ENCODE data around the gene AIF1.

The AIF1 gene

DNA sequence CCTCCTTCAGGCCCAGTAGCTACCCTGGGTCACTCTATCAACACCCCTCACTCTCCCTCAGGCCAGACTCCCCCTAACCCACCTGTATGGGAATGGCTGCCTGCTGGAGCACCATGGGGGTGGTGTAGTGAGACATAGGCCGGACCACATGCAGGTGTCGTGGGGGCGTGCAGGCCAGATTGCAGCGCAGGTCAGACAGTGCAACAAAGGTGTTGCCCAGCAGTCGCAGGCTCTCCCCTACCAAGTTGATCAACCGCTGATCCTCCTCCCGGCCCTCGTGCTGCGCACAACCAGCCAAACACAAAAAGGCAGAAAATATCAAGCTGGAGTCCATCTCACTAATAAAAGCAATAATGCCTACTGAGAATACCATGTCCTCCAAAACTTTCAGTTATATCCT lies 30.3 kb downstream of the AIF1 start:
- no peak for DNase-seq

DNA sequence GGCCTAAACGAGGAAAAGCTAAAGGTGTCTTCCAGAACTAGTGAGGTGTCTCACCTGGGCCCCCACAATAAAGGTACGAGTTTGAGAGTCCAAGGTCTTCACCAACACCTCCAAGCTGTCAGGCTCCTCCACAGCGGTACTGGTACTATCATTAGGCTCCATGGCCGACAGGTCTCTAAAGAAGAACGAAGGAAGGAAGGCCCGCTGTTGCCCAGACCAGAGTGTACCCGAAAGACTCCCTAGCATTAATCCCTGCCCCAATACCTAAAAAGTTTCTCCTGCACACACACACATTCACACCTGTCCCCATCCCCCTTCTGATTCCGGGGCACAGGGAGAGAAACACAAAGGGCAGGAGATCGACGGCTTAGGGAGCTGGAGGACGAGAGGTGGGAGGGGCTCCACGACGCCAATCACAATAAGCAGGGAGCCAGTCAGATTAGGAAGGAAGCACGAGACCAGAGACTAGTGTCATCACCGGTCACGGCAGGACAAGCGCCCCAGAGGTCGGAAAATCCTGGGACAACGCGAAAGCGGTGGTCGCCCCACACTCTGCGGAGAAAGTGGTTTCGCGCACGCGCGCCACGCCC lies 36.7 kb downstream of the AIF1 start:
- DNase-seq: no peak

DNA sequence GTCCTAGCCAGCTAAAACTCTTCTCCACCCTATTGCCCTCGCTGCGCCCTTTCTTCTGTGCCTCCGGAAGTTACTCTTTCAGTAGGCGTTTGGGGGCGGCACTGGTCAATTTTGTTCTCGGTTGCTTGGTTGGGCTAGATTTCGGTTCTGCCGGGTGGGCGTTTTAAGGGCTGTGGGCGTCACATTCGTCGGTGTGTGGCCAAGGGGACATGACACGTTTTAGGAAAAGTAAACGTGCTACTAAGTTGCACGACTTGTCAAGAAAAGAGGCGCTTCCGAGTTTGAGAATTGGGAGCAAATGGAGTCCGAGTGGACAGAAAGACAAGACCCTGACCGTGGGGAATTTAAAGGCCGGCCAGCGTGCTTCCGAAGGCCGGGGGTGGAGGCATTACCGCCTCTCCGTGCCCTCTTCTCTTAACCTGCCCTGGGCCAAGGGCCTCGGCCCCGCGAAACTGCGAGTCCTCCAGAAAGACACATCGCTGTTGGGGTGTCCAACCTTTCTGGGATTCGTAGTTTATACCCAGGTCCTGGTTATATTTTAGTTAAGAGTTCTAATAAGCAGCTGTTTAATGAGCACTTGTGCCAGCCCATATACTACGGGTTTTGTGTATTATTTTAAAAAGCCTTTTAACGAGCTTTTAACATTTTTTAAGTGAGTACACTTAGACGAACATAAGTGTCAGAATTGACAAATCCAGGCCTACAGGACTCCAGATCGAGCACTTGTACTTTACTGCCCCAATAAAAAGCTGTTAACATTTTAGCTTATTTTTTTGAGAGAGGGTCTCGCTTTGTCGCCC lies 38.1 kb downstream of the AIF1 start:
- no peak for DNase-seq

DNA sequence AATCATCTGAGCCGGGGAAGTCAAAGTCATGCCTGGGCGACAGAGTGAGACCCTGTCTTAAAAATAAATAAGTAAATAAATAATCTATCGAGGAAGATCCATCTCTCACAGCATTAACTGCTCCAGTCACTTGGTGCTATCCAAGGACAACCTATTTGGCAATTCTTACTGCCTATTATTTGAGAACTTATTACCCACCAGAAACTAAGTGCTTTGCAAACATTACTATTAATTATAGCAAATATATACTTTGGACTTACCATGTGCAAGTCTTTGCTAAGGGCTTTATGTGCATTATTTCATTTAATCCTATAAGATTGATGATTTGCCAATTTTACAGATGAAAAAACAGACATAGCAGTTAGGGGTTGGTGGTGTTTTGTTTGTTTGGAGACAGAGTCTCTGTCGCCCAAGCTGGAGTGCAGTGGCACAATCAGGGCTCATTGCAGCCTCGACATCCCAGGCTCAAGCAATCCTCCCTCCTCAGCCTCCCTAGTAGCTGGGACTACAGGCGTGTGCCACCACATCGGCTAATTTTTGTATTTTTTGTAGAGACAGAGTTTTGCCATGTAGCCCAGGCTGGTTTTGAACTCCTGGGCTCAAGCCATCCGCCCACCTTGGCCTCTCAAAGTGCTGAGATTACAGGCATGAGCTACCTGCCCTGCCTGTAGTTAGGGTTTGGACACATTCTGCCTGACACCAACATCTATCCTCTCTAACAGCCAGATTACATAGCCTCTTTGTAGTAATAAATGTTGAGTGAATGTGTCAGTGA lies 39.7 kb downstream of the AIF1 start:
- no peak for DNase-seq

DNA sequence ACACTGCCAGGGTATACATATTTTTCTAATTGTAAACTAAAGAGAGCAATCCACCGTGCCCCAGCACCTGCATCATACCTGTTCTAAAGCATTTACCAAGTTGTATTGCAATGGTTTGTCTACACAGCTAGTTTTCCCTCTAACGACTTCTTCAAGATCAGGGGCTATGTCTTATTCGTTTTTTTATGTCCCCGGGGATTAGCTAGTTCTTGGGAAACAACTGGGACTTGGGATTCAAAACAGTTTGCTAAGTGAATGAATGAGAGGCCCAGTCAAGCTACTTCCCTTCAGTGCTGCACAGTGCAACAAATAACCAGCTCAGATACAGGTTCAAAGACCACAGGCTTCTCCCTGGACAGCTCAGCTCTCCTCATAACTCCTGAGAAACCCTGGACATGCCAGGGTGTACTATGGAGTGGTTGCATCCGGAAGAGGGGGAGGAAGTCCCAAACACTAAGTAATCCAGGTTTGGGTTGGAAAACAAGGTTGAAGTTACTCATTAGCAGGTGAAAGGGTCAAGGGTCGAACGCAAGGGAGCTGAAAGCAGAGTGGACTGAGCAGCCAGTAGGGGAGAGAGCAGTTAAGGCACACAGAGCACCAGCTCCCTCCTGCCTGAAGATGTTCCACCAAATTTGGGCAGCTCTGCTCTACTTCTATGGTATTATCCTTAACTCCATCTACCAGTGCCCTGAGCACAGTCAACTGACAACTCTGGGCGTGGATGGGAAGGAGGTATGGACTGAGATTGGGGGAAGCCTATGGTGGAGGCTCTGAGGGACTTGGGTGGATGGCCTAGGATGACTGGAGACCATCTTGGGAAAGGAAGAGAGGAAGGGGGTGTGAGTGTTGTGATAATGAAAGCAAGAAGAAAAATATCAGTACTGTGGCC lies 40.6 kb downstream of the AIF1 start, which contains the start of gene APOM:
Gene APOM (plus strand): TSS at position 546 of the 889 bp plus-strand sequence. CDS start 73 bp downstream, at position 619.
- DNase-seq: no peak

DNA sequence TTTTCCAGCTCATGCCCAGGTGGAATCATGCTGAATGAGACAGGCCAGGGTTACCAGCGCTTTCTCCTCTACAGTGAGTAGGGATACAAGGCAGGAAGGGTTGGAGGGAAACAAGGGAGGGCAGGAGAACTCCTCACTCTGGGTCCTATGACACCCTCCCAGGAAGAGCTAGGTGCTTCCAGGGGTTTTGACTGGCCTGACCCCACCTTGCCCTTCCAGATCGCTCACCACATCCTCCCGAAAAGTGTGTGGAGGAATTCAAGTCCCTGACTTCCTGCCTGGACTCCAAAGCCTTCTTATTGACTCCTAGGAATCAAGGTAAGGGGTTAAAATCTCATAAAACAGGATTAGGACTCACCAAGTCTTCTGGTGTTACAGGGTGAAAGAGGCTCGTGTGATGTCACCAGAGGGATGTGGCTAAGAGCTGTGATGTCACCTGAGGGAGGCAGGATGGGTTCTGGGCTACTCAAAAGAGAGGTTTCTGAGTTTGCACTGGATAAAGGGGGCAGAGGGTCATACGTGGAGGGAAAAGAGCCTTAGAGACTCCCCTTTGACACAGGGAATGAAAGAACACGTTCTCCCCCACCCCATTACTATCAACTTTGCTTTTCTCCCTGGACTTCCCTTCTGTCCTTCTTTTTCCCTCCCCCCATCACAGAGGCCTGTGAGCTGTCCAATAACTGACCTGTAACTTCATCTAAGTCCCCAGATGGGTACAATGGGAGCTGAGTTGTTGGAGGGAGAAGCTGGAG lies 42.5 kb downstream of the AIF1 start:
- peak; percentile 29 for DNase-seq

DNA sequence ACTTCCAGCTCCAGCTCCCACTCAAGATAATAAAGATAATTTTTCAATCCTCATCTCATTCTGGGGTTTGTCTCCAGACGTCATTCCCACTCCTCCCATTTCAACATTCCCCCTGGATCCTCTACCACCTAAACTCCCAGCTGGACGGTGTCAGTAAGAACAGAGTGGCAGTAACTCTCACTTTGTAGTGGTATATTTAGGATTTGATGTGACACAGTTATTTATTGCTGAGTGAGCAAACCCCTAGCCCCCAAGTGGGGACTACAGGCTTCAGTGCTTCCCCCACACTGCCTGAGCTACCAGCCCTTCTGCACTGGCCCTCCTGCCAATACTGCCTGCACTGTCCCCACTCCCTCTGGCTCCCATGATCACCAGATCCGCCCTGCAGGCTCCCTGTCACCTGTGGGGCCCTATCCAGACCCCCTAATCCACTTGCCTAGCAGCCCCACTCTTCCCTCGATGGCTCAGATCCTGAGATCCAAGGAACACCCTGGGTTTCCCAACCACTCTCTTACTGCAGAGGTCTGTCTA lies 43.2 kb downstream of the AIF1 start:
- no peak for DNase-seq

DNA sequence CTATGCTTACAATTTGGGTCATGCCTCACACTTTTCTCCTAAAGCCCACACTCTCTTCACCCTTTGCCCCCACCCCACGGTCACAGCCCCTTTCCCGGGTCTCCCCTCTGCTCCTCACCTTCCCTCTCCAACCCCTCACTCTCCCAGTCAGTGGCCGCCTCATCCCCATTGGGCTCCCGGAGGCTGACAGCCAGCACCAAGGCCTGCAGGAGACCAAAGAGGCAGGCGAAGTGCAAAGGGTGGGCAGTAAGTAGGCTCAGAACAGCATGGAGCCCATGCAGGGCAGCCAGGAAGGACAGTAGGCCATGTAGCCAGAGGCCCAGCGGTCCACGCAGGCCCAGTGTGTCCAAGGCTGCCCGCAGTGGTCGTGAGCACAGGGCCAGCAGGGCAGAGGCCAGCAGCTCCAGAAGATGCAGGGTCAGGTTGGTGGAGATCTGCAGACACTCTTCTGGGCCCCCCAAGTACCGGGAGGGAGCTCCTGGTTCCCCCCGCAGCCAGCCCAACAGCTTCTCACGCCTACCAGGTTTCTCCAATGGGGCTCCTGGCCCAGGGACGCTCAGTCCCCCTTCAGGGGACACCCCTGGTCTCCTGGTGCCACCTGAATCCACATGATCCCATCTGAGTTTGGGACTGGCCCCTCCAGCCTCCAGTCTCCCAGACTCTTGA lies 44.1 kb downstream of the AIF1 start:
- DNase-seq: no peak

DNA sequence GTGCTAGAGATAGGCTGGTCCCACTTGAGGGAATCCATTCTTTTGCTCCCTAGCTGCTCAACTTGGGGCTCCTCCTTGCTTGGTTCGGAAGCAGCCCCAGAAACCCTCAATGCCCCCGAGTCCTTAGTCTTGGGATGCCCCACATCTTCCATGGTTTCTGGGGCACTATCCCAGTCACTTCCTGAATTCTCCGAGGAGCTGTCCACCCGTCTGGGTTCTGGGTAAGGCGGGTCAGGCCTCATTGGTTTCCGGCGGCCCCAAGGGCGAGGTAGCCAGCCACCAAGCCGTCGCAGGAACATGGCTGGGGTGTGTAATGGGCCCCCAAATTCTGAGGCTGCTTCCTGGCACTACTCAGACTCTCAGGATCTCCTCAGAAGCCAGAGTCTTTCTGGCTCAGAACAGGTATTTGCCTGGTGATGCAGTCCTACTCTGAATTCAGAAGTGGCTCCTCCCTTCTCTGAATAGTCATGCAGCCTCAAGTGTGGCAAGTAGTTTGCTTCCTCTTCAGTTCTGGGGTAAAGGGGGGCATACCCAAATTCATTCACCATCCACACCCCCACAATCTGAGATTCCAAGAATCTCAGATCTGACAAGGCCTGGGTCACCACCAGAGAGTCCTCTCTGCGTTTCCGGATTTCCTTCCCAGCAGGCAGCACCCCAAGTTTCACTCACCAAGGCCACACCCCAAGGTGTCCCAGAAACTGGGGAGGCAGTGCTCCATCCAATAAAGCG lies 44.8 kb downstream of the AIF1 start:
- peak; percentile 34 for DNase-seq

DNA sequence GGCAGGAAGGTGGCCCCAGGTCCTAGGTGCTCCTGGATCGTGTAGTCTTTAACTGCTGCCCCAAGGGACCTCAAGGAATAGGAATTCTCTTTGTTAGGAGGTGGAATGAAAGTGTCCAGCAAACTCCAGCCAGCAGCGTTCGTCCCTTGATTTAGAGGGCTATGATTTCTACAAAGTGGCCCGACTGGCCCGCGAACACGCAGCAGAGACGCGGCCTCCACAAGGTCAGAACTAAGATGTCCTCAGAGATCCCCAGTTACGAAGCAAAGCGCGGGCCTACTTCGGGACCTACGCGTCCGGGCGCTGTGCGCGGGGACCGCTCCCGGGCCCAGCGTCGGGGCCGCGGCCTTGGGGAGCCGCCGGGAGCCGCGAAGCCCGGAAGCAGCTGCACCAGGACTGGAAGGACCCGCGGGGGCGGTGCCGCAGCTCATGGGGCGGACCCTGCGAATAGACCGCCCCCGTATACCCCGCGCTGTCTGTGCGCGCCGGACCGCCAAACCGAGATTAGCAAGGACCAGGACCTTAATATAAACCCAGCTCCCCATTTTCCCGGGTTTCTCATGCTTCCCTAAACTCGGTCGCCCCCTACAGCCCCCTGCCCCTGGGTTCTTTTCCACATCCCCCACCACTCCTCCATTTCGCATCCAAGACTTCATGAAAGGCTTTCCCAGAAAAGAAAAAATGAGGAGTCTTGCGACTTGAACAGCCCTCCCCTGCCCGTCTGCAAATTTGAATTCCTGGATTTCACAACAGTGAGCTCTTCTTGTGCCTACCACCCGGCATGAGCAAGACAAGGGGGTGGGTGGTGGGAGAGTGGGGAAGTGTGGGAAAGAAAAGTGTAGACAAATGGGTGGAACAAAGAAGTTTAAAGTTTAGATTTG lies 45.6 kb downstream of the AIF1 start, which contains the start of gene C6orf47:
Gene C6orf47 (minus strand): TSS at position 398 of the 881 bp plus-strand sequence. CDS start 831 bp downstream, outside the sequence.
- DNase-seq: peak; percentile 88

DNA sequence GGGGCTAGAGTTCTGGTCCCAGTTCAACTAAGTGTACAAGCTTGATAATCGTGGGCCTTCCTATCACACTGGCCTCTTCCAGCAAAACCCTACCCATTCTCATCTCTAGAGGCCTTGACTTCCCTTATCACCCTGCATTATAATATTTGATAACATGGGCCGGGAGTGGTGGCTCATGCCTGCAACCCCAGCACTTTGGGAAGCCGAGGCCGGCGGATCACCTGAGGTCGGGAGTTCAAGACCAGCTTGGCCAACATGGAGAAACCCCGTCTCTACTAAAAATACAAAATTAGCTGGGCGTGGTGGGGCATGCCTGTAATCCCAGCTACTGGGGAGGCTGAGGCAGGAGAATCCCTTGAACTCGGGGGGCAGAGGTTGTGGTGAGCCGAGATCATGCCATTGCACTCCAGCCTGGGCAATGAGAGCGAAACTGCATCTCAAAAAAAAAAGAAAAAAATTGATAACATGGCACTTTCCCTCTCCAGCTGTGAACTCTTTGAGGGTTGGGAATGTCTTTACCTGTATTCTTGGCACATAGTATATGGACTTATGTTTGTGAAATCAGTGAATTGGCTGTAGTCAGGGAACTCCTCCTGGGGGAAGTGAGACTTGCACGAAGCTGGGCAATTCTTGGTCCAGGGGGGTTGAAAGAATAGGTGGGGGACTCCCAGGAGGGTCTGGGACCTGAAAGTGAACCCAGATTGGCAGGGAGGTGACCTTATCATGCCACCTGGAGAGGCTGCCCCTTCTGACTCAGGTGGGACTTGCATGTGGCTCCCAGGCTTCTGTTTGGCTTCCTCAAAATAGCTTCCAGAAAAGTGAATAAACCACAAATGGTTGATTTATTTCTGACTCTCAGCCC lies 46.5 kb downstream of the AIF1 start:
- no peak for DNase-seq

DNA sequence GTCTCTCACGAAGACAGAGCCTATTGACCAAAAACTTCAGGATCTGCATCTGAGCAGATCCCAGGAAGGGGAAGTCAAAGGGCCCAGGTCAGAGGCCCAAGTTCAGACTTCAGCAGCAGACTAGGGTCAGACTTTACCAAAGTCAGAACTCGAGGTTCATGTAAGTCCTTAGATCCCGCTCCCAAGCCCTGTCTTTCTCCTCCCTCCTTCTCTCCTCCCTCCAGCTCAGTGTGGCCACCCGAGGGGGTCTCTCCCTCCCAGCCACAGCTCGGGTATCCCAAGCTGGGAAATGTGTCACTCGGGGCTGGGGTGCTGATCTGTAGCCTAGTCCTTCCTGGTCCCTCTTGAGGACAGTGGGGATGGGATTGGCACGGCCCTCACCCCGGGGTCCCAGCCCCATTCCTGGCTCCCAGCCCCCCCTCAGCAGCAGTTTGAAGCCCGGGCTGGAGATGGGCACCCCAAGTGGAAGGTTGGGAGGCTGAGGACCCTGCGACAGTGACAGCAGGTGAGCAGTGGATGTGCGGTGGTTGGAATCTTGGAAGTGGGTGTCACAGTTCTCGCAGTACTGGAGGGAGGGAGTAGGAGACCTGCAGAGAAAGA lies 47.2 kb downstream of the AIF1 start:
- DNase-seq: no peak

DNA sequence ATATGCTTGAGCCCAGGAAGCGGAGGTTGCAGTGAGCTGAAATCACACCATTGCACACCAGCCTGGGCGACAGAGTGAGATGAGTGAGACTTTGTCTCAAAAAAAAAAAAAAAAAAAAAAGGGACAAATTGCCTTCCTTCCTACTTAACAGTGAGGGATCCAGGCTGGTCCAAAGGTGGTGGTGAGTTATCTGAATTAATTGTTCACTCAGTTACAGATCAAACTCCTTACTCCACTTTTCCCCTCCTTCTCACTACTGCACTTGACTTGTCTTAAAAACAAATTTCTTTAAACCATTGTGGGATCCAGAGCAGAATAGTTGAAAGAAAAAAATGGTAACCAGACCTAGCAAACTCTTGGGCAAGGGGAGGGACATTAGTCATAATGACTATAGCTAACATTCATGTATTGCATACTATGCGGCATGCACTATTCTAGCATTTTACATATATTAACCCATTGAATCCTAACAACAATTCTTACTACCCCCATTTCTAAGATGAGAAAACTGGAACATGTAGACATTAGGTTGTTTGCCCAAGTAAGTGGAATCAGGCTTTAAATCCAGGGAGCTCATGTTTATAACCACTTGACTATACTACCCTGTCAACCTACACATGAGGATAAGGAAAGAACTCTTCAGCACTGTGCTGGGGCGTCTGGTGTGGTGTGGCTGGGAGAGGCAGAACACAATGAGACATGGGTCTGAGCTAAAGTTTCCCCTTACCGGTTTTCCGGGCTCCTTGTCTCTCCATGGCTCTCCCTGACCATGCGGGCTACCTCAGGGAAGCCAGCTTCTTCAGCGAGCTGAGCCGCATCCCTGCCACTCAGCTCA lies 48.3 kb downstream of the AIF1 start:
- no peak for DNase-seq

DNA sequence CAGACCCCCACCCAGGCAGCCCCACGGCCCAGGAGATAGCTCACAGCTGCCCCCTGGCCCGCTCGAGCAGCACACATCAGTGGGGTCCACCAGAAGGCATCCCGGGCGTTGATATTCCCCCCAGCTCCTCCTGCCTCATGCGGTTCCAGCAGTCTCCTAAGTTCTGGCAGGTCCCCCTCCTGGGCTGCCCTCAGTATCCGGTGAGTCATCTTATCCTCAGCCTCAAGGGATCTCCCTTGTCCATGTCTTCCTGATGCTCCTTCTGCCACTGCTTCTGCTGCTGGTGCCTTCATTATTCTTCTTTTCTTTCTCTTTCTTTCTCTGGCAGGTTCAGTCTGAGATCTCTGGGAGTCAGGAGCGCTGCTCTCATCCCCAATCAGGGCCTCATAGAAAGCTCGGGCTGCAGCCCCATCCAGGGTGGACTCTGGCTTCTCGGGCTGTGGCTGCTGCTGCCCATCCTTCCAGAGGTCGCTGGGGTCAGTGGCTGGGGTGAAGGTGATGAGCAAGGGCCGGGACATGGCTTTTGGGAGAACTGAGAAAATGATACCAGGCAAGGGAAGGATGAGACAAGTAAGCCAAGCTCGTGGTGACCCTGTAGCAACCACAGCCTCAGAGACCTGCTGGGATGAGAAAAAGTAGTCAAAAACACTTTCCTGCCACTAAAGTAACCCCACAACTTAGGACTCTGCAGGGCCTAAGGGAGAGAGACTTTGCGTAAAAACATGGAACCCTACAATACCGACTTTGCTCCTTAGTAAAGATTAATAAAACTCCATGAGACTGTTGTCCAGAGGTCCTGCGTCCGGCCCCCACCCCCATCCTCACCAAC lies 49.1 kb downstream of the AIF1 start:
- no peak for DNase-seq

DNA sequence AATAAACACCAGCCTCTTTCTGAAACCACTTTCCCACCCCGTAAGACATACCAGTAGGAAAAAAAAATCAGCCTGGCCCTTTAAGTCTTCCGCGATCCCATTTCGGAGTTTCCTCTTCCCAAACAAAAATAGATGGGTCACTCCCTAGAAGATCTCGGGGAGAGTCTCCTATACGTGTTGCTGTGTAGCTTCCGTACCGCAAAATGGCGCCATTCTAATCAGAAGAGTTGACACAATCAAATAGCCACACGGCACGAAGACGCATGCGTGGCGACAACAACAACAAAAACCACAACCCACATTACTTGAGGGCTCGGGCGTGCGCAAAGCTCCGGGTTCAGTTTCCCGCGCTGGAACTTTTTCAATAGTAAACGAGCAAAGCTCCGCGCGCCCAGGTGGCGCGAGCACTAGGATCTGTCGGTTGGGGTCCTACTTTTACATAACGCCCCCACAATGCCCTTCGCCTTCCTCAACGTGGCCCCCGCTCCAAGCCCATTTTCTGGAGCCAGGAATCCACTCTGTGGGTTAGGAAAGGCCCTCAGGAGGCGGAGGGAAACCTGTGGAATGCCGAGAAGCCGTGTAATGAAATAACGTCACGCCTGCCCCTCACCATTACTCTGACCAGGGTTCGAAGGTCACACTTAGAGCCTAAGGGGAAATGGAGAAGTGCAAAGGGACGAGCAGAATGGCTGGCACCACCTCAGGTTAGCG lies 49.9 kb downstream of the AIF1 start, which contains the start of gene GPANK1:
Gene GPANK1 (minus strand): TSS at position 208 of the 711 bp plus-strand sequence. CDS start 519 bp downstream, outside the sequence.
- DNase-seq: peak; percentile 93

Measured in CD4-positive, alpha-beta T cell treated with Interleukin-17A for 4 hours (primary cell).